AG04450 (cell line): Measurements from ENCODE around the gene INTS2. TPM values are rescaled to one million over a fixed set of nuclear protein-coding genes. Genes with fewer than 3 reads are reported as not detected.
"Not testable (repeated sequence)": the region's sequence is repeated elsewhere in the genome, so short reads cannot be mapped to it uniquely, and the experiment has no call there.

Source experiments
- CTCF ChIA-PET: fragments of 300-600, 350-600 bp; formaldehyde crosslinking; extraction: SDS; loops from one replicate; lab custom pipeline; 2022; ENCODE audit warnings: antibody characterized with exemption, inconsistent platforms; lab: Charles Lee
- POLR2A ChIA-PET: fragments of 350-600 bp; formaldehyde crosslinking; extraction: SDS; loops from one replicate; lab custom pipeline; 2021; ENCODE audit warnings: antibody characterized with exemption, inconsistent platforms; lab: Yijun Ruan, JAX
- DNase-seq: peaks from one replicate; pipeline ENCODE4 v3.0.0-alpha.2; 2011; ENCODE audit warnings: low read depth, low spot score
- H3K27ac ChIP-seq: one replicate; pipeline ENCODE4 v1.5.1; 2012; ENCODE audit warnings: low read depth, low read length, control low read depth
- H3K27me3 ChIP-seq: one replicate; pipeline ENCODE4 v1.6.0; 2012; ENCODE audit warnings: low read length; ENCODE audit not compliant: control insufficient read depth, insufficient read depth
- H3K4me3 ChIP-seq: 2 replicates; pipeline ENCODE4 v1.5.1; 2011; ENCODE audit warnings: mild to moderate bottlenecking, low read depth, low read length, control low read depth
- H3K9me3 ChIP-seq: 2 replicates; pipeline ENCODE4 v1.5.1; 2012; ENCODE audit warnings: low read length; ENCODE audit not compliant: control insufficient read depth, insufficient read depth
- polyA plus RNA-seq: library from polyadenylated mRNA; depleted of rRNA; stranded (reverse); fragments of >200 nt; gene quantifications from 2 replicates; pipeline ENCODE4 v1.2.3, GENCODE V29; 2011
- TF ChIP-seq, protein P1 (sequence below): IDR thresholded peaks from 2 replicates; pipeline ENCODE4 v1.5.1; 2011; ENCODE audit warnings: low read depth, low read length, control low read depth, inconsistent platforms

The INTS2 gene
- polyA plus RNA-seq, 1 experiment: 10.4 TPM

DNA sequence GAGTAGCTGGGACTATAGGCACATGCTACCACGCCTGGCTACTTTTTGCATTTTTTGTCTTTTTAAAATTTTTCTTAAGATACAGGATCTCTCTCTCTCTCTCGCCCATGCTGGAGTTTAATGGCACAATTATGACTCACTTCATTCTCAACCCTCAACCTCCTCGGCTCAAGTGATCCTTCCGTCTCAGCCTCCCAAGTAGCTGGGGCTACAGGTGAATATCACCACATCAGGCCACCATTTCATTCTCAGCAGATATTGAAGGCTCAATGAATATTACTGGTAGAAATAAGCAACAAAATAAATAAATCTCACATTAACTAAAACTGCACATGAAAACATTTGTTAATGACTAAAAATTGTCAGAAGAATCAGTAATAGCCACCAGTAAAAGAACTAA, 106.1 kb downstream of the INTS2 start:
- Histone ChIP-seq H3K9me3 (peaks cover 5% of the 10 kb centered on the region; the same call in 1 of the 2 replicates), H3K4me3 (no peak overlapping the region), H3K27ac (no peak overlapping the region), H3K27me3 (no peaks in the 10 kb centered on the region)
- TF ChIP-seq, protein P1, sequence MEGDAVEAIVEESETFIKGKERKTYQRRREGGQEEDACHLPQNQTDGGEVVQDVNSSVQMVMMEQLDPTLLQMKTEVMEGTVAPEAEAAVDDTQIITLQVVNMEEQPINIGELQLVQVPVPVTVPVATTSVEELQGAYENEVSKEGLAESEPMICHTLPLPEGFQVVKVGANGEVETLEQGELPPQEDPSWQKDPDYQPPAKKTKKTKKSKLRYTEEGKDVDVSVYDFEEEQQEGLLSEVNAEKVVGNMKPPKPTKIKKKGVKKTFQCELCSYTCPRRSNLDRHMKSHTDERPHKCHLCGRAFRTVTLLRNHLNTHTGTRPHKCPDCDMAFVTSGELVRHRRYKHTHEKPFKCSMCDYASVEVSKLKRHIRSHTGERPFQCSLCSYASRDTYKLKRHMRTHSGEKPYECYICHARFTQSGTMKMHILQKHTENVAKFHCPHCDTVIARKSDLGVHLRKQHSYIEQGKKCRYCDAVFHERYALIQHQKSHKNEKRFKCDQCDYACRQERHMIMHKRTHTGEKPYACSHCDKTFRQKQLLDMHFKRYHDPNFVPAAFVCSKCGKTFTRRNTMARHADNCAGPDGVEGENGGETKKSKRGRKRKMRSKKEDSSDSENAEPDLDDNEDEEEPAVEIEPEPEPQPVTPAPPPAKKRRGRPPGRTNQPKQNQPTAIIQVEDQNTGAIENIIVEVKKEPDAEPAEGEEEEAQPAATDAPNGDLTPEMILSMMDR: no peak
- CTCF ChIA-PET: no interaction called here
- DNase-seq: no peak
- POLR2A ChIA-PET: no interaction called here

DNA sequence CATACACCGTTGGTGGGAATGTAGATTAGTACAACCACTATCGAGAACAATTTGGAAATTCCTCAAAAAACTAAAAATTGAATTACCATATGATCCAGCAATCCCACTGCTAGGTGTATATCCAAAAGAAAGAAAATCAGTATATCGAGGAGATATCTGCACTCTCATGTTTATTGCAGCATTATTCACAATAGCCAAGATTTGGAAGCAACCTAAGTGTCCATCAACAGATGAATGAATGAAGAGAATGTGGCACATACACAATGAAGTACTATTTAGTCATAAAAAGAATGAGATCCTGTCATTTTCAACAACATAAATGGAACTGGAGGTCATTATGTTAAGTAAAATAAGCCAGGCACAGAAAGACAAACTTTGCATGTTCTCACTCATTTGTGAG, 108.5 kb downstream of the INTS2 start:
- POLR2A ChIA-PET, DNase-seq, CTCF ChIA-PET, H3K9me3 ChIP-seq, H3K27ac ChIP-seq, H3K4me3 ChIP-seq, H3K27me3 ChIP-seq: not testable (repeated sequence)

DNA sequence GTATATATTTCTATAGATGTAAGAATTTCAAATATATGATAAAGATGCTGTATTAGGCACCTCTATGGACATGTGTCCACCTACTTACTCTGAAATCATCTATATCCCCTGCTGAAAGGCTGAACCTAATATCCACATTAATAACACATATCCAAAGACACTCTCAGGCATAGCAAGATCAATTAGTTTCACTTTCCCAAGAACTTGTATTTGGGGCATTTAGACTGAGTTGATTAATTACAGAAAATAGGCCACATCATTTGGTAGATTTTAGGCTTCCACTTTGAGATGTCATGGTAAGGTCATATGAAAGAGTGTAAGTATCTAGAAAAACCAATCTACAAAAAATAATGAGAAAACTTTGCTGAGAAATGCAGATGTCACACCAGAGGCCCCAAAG, 109.6 kb downstream of the INTS2 start:
- Histone ChIP-seq H3K27me3 (no peaks in the 10 kb centered on the region), H3K9me3 (peaks cover 5% of the 10 kb centered on the region; the same call in 1 of the 2 replicates), H3K4me3 (no peak overlapping the region), H3K27ac (no peak overlapping the region)
- TF ChIP-seq, protein P1: no peak
- DNase-seq: no peak
- POLR2A ChIA-PET: no interaction called here
- CTCF ChIA-PET: no interaction called here

DNA sequence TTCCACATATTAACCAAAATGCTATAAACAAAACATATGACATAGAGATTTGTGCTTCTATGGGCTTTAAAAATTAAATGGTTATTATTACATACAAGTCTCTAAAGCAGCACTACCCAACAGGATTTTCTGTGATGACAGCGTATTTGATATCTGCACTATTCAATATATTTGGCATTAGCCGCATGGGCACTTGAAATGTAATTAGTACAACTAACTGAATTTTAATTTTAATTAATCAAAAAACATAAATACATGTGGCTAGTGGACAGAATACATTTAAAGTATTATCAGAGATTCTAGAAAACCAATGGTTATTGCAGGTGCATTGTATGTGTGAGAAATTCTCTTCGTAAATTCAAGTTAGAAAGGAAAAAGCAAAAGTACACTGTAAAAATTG, 110.3 kb downstream of the INTS2 start:
- CTCF ChIA-PET: no interaction called here
- TF ChIP-seq, protein P1: no peak

DNA sequence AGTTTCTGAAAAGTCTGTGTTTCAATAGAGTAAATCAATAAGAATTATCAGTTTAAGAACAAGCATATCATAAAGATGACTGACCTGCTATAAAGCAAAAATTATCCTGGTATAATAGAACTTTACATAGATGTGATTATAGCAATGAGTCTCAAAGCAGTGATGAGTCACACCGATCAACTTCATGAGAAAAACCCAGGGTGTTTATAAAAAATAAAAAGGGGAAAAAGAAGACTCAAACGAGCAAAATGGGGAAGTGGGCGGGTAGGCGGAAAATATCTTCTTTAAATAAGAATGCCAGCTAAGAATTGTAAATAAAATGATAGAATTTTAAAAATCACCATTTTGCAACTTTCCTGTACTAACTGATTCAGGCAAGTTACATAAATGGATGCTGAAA, 111.2 kb downstream of the INTS2 start:
- Histone ChIP-seq H3K27ac (no peak overlapping the region), H3K27me3 (no peaks in the 10 kb centered on the region), H3K9me3 (peaks cover 5% of the 10 kb centered on the region; the same call in 1 of the 2 replicates), H3K4me3 (no peak overlapping the region)
- DNase-seq: no peak
- TF ChIP-seq, protein P1: no peak
- ChIA-PET CTCF (interaction anchor here (1.1 kb wide), 1 partner anchor 21 kb away, joined by 3 read pairs; no protein-coding TSS in a partner anchor), POLR2A (no interaction called here)

More for the DNA sequence above, 110.3 kb downstream of the INTS2 start:
- no peak for DNase-seq
- POLR2A ChIA-PET: no interaction called here
- no peak overlapping the region for H3K4me3 ChIP-seq
- no peaks in the 10 kb centered on the region for H3K27me3 ChIP-seq
- no peak overlapping the region for H3K27ac ChIP-seq
- H3K9me3 ChIP-seq: peaks cover 5% of the 10 kb centered on the region; the same call in 1 of the 2 replicates
